ENCODE data around the gene FKBP10.

DNA sequence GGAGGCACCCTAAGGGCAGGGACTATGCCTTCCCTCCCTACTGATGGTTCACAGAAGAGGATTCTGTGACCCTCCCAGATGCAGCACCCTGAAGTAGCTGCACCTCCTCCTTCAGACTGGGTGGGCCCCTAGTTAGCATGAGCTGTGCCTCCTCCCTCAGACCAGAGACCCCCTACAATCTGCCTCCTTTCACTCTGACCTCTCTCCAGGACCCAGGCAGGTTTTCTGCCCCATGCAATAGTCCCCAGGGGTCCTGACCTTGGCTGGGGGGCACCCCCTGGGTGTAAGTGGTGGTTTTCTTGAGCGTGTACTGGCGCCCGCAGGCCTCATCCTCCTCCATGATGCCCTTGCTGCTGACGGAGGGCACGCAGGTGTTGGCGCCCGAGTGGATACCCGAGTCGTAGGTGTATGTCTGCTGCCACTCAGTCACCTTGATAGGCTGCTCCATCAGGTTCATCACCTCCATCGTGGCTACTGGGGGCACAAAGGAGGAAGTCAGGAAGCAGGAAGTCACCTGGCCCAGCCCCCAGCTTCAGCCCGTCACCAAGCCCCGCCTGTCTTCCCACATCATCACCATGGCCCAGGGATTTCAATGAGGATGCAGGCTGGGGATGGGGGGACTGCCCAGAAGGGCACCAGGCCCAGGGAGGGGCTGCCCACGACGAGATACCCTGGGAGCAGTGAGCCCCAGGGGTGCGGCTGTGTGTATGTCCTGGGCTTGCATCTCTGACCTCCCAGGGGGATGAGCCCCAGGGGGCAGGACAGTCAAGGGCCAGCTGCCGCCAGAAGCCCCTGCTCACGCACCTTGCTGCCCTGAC, 41.2 kb upstream of the FKBP10 start:
- TF ChIP-seq, protein P1, sequence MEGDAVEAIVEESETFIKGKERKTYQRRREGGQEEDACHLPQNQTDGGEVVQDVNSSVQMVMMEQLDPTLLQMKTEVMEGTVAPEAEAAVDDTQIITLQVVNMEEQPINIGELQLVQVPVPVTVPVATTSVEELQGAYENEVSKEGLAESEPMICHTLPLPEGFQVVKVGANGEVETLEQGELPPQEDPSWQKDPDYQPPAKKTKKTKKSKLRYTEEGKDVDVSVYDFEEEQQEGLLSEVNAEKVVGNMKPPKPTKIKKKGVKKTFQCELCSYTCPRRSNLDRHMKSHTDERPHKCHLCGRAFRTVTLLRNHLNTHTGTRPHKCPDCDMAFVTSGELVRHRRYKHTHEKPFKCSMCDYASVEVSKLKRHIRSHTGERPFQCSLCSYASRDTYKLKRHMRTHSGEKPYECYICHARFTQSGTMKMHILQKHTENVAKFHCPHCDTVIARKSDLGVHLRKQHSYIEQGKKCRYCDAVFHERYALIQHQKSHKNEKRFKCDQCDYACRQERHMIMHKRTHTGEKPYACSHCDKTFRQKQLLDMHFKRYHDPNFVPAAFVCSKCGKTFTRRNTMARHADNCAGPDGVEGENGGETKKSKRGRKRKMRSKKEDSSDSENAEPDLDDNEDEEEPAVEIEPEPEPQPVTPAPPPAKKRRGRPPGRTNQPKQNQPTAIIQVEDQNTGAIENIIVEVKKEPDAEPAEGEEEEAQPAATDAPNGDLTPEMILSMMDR (IDR thresholded peaks at IDR 0.05) = no peak
- TF ChIP-seq POLR2A (IDR thresholded peaks at IDR 0.05) = no peak

Measured in heart left ventricle (tissue), 13 donors.